CD4-positive, alpha-beta T cell treated with Interleukin-10 for 1 hour (primary cell): ENCODE data around the gene SDR9C7.
"Not testable (repeated sequence)": the region's sequence is repeated elsewhere in the genome, so short reads cannot be mapped to it uniquely, and the experiment has no call there.

ENCODE experiments used
- DNase-seq: peaks from one replicate; pipeline ENCODE4 v3.0.0-alpha.2; 2020

Gene SDR9C7

DNA sequence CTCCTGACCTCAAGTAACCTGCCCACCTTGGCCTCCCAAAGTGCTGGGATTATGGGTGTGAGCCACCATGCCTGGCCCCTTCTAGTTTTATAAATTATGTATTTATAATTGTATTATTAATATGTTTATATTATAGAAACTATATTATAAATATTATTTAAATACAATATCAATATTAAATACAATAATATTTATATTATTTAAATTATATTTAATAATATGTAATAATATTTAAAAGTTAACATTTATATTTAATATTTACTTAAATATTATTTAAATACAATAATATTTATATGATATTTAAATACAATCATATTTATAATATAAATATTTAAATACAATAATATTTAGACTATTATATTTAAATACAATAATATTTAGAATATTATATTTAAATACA lies 20.0 kb downstream of the SDR9C7 start:
- DNase-seq, result no peak

DNA sequence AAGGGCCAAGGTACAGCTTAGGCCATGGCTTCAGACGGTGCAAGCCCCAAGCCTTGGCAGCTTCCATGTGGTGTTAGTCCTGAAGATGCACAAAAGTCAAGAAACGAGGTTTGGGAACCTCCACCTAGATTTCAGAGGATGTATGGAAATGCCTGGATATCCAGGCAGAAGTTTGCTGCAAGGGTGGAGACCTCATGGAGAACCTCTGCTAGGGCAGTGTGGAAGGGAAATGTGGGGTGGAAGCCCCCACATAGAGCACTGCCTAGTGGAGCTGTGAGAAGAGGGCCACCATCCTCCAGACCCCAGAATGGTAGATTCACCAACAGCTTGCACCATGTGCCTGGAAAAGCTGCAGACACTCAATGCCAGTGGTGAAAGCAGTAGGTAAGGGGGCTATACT lies 24.8 kb downstream of the SDR9C7 start:
- not testable (repeated sequence) for DNase-seq

DNA sequence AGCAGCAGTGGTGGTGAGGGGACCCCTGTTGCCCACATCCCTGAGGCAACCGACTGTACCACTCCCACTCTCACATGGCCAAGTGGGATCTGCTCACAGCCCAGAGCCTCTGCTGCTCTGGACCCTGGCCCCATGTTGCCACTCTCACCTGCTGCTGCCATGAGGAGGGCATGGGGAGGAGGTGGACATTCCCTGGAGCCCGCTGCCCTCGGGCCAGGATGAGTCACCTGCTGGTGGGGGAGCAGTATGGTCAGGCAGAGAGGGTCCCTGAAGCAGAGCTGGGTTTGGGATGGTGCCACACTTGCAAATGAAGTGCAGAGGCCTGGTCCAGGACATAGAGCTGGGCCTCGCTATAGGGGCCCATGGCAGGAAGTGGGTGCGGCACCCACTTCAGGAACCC lies 26.1 kb downstream of the SDR9C7 start:
- no peak for DNase-seq

- DNase-seq, result no peak
Measured at GRCh38 chr12:56905852-56906251, 28.4 kb downstream of the SDR9C7 start.

- DNase-seq, result no peak
Measured at GRCh38 chr12:56903374-56903773, 30.8 kb downstream of the SDR9C7 start.

DNA sequence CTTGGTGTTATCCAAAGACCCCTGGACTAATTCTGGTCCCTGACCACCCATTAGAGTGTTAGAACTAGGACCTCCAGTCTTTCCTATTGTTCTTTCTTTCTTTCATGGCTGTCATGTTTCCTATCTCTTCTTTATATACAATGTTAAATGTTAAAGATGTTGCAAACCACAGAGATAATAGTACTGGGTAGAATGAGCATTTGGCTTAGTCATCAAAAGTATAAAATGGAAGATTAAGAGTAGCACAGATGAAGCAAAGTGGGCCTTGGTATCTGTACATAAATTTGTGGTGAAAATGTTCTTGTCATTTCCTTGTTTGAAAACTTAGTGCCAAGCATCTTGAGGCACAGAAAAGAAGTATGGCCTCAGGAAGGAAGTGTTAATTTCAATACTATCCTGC lies 32.9 kb downstream of the SDR9C7 start:
- DNase-seq, result not testable (repeated sequence)

DNA sequence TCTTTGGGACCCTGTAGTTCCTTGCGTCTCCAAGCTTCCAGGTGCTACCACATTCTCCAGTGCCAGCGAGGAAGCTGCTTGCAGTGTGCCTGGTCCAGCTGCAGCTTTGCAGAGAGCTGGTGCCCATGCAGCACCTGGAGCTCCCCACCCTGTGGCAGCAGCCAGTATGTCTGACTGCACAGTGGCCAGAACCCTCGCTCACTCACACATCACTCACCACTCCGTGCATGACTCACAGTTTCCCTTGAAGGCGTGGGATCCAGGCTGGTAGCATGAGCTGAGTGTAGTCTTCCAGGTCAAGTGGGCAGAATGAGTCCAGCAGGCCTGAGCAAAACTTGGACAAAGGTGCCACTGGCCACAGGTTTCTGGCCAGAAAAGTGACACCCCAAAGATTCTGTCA lies 33.6 kb downstream of the SDR9C7 start:
- no peak for DNase-seq

DNA sequence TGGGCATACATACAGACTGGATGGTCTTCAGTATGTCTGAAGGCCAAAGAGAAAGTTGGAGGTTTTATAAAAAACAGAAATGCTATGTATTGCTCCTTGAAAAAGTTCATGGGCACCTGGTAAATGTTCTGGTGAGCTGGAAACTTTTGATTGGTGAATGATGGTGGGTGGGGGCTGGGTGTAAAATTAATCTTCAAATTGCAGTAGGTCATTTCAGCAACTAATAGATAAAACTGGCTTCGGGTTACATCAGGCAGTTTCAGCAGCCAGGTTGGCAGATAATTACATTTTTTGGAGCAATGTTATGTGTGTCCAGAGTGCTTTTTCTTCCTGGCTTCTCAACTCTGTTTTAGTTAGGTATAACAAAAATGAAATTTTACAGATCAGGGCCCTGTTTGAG lies 35.3 kb downstream of the SDR9C7 start:
- no peak for DNase-seq

DNA sequence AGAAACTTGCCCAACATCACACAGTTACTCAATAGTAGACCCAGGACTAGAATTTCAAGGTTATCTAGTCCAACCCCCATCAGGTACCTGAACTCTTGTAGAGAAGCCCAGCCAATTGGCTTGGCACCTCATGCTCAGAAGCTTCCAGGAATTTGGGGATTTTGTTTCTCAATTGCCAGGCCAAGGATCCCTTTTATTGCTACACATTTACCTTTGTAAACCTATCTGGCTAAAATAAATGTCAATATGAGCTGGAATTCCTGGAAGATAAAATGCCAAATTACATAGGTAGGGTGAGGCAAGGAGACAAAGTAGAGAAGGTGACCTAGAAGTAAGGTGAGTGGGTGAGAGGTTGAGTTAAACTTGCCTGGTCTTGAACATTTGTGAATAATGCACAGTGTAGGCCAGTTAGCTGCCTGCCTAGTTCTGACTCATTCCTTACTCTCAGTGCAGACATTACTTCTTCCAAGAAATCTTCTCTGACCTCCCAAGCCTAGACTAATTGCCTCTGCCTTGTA lies 36.3 kb downstream of the SDR9C7 start:
- DNase-seq, result no peak

GRCh38 chr12:56896082-56896481 lies 38.1 kb downstream of the SDR9C7 start:
- DNase-seq, result no peak

GRCh38 chr12:56894698-56895368 lies 39.4 kb downstream of the SDR9C7 start:
- DNase-seq, result no peak

GRCh38 chr12:56891885-56892284 lies 42.3 kb downstream of the SDR9C7 start:
- DNase-seq, result not testable (repeated sequence)

GRCh38 chr12:56886319-56886718 lies 47.9 kb downstream of the SDR9C7 start:
- no peak for DNase-seq

DNA sequence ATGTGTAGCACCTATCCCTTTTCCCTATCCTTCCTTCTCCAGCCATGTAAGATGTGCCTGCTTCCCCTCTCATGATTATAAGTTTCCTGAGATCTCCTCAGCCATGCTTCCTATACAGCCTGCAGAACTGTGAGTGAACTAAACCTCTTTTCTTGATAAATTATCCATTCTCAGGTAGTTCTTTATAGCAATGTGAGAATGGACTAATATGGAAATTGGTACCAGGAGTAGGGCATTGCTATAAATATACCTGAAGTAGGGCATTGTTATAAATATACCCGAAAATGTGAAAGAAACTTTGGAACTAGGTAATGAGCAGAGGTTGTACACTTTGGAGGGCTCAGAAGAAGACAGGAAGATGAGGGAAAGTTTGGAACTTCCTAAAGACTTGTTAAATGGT lies 48.9 kb downstream of the SDR9C7 start:
- DNase-seq, result no peak

GRCh38 chr12:56884421-56884820 lies 49.8 kb downstream of the SDR9C7 start:
- no peak for DNase-seq

- DNase-seq, result not testable (repeated sequence)
Measured at GRCh38 chr12:56882407-56882806, 51.8 kb downstream of the SDR9C7 start.

- no peak for DNase-seq
Measured at GRCh38 chr12:56880125-56880992, 53.8 kb downstream of the SDR9C7 start.

DNA sequence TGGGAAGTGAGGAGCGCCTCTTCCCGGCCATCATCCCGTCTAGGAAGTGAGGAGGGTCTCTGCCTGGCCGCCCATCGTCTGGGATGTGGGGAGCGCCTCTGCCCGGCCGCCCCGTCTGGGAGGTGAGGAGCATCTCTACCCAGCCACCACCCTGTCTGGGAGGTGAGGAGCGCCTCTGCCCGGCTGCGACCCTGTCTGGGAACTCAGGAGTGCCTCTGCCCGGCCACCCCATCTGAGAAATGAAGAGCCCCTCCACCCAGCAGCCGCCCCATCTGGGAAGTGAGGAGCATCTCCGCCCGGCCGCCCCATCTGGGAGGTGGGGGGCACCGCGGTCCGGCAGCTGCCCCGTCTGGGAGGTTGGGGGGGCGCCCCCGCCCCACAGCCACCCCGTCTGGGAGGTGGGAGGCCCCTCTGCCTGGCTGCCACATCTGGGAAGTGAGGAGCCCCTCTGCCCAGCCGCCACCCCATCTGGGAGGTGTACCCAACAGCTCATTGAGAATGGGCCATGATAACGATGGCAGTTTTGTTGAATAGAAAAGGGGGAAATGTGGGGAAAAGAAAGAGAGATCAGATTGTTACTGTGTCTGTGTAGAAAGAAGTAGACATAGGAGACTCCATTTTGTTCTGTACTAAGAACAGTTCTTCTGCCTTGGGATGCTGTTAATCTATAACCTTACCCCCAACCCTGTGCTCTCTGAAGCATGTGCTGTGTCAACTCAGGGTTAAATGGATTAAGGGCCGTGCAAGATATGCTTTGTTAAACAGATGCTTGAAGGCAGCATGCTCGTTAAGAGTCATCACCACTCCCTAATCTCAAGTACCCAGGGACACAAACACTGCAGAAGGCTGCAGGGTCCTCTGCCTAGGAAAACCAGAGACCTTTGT lies 54.7 kb downstream of the SDR9C7 start:
- DNase-seq, result not testable (repeated sequence)

- DNase-seq, result no peak
Measured at GRCh38 chr12:56878010-56878339, 56.2 kb downstream of the SDR9C7 start.

- no peak for DNase-seq
Measured at GRCh38 chr12:56877195-56878009, 56.8 kb downstream of the SDR9C7 start.

DNA sequence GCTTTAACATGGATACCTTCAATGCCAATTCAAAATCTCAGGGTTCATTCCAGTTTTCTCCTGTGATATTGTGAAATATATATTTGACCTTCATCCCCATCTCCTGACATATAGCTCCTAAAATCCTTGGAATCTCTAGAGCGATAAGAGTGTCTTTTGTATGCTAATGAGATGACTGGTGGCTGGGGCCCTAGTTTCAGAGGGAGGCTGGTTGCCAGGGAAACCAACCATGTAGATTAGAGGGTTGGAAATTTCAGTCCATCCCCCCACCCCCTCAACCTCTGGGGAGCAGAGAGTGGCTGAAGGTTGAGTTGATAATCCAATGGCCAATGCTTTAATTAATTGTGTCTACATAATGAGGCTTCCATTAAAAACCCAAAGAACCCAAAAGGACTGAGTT lies 59.4 kb downstream of the SDR9C7 start:
- DNase-seq, result no peak

- DNase-seq, result no peak
Measured at GRCh38 chr12:56873382-56873781, 60.8 kb downstream of the SDR9C7 start.
